Activated effector memory CD4-positive, alpha-beta T cell treated with Interleukin-2 at 50 U/mL for 16 hours (primary cell): Measurements from ENCODE around the gene CAMK1D.

ENCODE experiments used
- DNase-seq: peaks from one replicate; pipeline ENCODE4 v3.0.0-alpha.2; 2020

The CAMK1D gene

DNA sequence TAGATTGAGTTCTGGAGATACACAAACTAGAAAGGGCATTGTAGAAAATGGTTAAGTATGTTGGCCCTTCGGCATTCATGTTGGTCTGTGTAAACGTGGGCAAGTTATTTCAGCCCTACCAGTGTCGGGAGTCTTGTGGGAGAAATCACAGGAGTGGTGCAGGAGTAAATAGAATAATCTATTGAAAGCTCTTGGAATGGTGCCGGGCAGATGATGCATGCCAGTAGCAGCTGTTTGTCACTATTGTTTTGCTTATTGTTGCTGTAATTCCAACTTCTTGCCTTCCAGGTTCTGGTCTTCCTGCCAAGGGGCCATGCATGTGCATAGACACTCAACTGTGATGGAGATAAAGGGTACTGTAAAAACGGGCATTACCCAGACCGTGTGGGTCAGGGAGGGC is 259.4 kb downstream of the CAMK1D start:
- no peak for DNase-seq

DNA sequence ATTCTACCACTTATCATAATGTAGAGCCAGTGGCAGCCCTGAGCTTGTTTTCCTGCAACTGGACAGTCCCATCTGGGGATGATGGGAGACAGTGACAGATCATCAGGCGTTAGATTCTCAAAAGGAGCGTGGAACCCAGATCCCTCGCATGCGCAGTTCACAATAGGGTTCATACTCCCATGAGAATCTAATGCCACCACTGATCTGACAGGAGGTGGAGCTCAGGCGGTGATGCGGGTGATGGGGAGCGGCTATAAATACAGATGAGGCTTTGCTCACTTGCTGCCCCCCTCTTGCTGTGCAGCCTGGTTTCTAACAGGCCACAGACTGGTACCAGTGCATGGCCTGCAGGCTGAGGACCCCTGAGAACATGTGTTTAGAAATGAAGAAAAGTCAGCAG is 260.1 kb downstream of the CAMK1D start:
- no peak for DNase-seq

DNA sequence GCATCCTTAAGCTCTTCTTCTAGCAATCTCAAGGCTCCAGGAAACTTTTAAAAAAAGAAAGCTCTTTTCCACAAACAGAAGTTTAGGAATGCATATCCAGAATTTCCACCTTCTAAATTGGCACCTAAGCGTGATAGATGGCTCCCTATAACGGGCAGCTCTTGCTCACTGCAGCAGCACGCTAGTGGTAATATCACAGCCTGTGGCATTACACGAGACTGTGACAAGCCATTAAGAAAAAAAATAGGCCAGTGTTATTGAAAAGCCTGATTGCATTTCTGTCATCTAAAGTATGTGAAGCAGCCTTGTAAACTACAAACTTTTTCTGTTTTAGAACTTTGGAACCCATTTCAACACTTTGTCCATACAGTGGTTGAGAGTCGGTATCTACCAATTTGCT is 263.8 kb downstream of the CAMK1D start:
- DNase-seq = no peak

DNA sequence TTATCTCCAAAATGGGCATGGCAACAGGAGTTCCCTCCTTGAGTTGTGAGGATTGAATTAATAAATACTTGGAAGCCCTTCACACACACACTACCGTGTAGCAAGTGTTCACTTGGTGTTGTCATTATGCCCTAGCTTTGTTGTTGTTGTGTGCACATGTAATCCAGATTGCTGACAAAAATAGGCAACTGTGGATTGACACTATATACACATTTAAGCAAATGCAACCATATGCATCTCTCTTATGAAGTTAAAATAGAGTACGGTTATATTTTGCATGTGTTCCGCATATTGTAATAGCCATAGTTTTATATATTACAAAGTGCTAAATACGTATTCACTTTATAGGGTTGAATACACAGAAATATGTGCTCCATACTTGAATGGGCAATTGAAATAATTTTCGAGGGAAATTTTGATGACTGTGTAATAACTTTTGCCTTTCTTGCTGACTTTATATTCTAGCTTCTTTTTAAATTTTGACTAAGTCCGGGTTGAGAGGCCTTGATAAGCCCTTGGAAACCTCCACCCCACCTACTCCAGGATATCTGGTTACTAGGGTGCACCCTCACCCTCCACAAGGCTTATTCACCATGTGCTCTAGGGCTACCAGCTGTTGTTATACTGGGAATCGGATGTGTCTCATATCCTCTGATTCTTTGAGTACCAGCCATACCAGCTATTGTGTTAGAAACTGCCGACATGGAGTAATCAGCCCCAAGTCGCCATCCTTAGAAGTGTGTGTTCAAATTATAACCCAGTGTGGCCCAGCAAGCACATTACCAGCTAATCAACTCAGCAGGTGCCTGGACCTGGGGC is 265.0 kb downstream of the CAMK1D start:
- DNase-seq = no peak

DNA sequence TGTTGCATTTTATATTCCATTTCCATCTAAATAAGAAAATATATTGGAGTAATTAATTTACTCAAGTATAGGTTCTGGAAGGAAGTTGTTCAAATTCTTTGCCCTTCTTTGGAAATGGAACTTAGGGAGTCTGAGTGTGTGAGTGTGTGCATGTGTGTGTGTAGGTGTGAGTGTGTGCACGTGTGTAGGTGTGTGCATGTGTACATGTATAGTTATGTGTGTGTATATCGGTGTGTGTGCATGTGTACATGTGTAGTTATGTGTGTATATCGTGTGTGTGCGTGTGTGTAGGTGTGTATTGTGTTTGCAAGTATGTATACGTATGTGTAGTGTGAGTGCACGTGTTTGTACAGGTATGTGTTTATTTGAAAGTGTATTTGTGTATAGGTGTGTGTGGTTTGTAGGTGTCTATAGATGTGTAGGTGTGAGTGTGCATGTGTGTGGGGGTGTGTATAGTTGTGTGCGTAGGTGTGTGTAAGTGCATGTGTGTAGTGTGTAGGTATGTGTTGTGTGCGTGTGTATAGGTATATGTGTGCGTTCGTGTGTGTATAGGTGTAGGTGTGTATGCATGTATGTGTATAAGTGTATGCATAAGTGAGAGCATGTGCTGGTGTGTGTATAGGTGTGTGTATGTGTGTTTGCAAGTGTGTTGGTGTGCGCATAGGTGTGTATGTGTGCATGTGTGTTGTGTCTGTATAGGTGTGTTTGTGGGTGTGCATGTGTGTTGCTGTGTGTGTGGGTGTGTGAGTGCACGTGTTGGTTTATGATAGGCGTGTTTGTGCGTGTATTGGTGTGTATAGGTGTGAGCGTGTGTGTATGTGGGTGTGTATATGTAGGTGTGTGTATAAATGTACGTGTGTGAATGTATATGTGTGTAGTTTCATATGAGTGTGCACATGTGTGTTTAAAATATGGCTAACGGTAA is 266.2 kb downstream of the CAMK1D start:
- no peak for DNase-seq

DNA sequence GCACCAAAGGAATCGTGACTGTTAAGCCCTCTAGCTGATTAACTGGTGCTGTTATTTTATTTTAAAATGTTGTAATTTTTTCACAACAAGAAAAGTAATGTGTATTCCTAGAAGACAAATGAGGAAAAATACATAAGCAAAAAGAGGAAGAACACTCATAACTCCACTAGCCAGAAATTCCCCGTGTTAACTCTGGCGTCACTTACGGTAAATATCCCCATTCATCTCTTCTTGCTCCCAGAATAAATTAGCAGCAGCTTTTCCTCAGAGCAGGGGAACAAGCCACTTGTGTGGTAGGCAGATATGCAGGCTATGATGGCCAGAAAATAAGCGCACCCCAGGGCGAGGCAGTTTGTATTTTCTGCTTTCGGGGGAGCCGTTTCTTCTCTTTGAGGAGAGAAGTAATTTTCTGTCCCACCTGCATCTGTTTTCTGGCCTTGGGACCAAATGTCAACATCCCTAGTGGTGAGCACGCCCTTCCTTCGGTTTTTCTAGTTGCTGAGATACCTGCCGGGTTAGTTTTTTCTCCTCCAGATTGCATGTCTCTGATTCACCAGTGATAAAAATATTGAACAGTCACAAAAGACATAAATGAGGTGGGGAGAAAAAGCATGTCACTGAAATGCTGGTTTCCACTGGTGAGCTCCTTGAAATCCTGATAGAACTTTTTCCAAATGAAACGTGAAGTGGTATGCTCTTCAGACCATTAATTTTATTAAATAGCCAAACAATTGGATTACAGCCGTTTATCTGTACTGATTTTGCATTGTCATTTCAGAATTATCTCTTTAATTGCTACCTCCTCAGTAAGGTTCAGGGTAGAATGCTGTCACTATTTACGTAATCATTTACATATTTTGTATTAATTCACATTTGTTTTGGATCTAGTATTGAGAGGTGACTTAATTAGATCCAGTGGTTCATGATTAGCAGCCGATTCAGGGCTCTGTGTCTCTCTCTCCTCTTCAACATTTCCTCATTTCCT is 268.1 kb downstream of the CAMK1D start:
- DNase-seq = no peak

DNA sequence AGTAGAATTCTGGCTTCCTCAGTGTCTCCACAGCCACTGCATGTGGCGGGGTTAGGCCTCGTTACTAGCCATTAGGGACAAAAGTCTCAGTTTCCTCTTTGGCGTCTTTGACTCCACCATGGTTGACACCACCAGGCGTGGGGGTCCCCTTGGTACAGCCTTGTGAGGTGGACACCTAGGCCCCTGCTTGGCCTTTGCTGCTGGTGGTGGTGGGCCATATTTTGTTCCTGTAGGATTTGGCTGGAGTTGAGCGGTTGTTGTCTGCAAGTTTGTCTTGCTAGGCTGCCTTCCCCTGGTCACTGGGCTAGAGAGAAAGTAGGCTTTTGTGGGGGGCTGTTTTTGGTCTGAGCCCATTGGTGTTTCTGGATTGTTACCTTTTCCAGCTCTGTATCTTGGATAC is 272.7 kb downstream of the CAMK1D start:
- DNase-seq = no peak

DNA sequence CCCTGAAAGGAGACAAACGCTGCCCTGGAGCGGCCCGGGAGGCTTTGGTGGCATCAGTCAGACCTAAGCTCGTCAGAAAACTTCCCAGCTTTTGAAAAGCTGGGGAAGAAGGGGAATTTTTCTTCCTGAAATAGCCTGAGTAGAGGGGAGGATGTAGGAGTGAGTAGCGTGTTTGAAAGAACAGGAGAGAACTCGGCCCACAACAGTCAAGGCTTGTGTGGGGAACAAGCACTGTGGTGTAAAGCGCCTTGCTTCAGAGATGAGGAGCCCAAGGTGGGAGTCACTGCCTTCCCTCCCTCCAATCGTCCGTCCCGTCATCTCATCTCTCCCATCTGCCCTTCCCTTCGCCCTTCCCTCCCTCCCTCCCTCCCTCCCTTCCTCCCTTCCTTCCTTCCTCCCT is 273.3 kb downstream of the CAMK1D start:
- no peak for DNase-seq

DNA sequence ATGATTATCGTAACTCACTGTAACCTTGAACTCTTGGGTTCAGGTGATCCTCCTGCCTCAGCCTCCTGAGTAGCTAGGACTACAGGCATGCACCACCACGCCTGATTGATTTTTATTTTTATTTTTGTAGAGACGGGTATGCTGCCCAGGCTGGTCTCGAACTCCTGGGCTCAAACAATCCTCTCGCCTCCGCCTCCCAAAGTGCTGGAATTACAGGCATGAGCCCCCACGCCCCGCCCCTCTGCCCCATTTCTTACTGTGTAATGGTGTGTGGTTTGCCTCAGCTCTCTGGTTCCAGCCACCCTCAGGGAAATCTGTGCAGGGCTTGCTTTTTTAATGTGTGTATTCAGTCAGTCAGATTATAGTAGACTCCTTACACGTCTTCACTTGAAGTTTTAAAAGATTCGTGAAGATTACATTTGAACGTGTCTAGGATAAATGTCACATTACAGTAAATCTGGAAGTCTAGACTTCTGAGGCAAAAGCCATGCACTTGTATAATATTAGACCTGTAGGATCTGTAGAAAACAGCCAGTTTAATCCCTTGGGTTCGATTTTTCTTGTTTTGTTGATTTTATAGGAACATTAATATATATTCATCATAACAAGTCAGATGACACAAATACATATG is 276.2 kb downstream of the CAMK1D start:
- no peak for DNase-seq

DNA sequence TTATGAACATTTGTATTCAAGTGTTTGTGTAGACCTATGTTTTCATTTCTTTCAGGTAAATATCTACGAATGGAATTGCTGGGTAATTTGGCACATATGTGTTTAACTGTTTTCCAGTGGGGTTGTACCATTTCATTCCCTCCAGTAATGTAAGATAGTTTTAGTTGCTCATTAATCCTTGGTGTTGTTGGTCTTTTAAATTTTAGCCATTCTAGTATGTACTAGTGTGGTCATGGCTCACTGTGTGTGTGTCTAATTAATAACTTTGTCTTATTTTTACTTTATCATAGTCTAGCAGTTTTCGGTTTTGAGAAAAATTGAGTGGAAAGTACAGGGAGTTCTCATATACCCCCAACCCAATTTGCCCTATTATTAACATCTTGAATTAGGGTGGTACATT is 278.8 kb downstream of the CAMK1D start:
- DNase-seq = no peak

DNA sequence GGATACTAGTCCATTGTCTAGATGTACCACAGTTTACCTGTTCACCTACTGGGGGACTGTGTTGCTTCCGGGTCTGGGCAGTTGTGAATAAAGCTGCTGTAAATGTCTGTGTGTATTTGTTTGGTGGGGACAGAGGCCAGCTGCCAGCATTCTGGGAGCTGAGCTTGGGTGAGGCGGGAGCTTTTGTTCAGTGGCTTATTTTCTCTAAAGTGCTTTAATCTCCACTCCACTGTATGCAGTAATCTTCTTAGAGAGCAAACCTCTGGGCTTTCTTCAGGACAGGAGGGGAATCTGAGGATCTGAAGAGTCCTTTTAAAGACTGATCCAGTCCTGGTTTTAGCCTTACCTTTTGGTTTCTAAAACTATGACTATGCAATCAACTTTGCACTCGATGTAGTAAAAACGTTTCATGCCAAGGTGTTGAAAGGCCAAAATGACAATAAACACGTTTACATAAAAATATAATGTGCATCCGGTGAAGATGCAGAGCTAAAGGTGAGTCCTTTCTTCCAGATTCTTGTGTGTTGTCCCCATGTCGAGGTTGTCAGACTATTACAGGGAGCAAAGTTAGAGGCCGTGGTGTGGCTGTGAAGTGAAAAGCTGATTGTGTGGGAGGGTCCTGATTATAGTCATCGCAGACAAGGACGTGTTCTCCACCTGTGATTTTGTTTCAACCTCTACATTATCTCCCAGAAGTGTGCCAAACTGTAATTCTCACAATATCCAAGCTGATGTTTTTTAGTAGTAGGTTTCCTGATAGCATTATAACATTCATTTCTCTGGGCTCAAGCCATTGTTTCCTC is 279.8 kb downstream of the CAMK1D start:
- DNase-seq = no peak

DNA sequence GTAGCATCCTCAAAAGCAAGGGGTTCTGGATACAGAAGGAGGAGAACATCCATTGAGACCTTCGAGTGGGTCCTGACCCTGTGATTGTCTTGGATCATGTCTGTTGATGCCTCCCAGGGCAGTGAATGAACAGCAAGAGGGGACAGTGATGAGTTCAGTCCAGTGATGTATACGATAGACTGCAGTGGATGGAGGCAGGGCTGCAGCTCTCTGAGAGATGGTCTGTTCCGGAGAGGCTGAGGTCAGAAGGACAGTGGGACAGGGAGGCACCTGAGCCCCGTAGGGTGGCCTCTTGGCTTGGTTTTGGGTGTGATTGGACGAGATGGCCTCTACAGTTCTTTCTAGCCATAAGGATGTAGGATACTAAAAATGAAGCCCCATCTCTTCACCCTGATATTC is 280.4 kb downstream of the CAMK1D start:
- DNase-seq = no peak

DNA sequence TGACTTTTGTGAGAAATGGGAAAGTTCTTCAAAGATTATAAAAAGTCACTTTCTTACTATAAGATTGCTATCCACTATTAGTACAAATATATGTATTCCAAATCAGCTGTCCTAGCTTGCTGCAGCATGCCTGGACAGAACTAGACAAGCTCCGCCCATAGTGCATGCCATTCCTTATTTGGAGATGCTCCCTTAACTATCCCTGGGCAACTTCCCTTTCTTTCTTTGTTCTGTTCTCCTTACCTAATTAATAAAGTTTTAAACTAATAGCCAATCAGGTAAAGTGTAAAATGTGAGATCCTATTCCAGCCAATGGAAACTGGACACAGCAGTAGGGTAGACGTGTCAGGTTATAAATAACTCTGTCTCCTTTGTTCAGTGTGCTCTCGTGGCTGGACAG is 281.9 kb downstream of the CAMK1D start:
- no peak for DNase-seq

DNA sequence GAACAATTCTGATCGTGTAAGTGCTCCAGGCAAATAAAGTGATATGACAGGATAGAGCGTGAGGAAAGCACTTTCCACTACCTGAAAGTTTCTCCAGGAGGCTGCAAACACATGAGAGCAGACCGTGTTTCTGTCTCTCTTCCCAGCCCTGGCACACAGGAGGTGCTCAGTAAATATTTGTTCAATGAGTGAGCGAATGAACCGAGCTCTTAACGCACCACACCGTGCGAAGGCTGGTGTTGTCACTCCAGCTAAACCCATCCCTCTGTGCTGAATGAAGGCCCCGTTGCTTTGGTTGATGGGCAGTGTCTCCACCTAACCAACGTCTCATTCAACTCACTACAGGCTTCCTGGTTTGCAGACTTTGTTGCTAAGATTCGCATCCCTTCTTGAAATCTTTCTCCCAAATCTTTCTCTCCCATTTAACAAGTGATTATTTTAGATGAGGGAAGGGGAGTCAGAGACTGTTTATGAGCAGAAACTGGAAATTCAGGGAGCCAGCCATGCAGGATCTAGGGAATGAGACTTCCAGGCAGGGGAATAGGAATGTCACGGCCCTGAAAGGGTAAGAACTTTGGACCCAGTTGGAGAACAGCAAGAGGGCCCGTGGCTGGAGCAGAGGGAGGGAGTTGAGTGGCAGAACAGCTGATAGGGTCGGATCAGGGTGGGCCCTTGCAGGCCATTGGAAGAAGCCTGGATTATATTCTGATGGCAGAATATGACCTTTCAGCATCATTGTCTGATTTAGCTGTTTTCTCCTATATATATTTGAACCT is 282.6 kb downstream of the CAMK1D start:
- no peak for DNase-seq

DNA sequence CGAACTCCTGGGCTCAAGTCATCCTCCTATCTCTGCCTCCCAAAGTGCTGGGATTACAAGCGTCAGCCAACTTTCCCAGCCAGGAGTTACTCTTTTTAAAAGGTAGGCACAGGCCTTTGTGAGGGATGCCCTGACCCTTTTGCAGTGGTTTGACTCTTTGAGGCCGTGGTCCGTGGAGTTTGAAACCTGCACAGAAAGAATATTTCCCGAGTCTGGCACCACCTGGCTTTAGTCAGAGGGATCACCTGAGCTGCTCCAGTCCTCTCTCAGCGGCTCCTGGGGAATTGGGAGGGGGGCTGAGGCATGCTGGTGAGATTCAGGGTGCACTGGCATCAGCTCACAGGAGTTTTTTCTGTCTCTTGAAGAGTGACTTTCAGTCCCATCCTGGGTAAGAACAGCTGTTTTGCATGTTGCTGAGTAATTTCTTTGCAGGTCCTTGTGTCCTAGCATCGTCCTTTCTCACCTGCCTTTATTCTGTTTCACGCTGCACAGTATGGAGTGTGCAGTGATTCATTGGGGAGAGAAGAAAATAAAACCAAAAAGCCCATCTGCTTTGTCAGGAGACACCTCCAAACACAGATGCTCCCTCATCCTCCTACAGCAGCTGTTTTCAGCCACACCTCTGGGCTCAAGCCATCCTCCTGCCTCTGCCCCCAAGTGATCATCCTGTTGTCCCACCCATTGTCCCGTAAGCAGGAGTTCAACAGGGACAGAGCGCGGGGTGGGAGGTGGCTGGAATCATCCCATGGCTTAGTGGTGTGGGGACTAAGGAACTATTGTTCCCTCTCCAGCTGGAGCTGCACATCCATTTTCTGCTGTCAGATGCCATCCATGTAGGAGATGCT is 284.7 kb downstream of the CAMK1D start:
- no peak for DNase-seq

DNA sequence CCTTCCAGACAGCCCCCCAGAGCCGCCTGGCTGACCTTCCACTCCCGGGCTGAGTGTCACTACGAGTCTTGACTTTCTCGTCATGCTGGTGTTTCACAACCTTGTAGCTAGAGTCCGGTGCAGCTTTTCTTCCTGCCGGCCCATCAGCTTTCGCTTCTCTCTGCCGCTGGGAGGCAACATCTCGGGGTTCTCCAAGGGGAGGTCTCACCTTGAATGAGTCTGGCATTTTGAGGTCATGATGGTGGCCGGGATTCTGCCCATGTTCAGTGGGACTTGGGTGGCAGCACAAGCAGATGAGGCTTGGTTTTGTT is 285.2 kb downstream of the CAMK1D start:
- DNase-seq = no peak

DNA sequence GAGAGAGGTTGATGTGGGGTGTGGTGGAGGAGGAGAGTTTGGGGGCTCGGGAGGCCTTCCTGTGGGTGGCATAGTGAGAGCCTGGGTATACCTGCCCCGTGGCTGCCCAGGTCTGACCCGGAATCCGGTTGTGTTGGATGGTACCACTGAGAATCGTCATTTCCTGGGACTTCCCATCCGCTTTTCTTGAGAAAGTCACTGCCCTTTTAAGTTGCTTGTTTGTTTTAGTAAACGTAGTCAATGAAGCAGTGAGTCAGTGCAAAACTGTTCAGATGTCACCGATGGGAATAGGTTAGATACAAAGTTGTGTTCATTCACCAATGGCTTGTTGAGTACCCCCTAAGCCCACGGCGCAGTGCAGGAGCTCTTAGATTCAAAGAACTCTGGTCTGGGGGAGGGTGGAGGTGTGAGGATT is 285.8 kb downstream of the CAMK1D start:
- DNase-seq = no peak

DNA sequence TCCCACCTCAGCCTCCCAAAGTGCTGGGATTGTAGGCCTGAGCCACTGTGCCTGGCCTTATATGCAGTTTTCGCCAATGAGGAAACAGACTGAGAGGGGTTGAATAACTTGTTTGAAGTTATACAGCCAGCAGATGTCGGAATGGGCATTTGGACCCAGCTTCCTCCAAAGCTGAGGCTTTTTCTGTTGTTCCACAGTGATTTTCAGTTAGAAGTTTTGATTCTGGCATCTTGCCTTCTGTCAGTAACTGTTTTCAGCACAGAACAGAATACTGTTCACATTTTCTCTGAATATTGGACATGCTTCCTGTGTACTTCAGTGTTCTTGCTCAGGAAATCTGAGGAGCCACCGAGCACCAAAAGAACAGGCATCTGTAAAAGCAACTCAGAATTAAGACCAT is 287.2 kb downstream of the CAMK1D start:
- no peak for DNase-seq

DNA sequence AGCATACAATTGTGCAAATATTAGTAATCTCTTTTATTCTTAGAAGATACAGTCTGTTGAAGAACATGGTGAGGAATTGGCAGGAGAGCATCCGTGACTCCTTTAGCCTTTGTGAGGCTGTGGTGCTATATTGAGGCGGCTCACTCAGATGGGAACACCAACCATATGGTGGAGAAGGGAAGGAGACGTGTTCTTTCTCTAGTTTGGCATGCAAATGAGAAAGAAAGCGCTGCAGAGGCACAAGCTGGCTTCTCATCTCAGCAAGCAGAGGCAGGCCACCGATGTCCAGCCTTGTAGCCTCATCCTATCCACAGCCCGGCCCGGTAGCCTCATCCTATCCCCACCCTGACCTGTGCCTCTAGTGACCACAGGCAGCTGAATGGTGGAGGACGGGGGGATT is 288.3 kb downstream of the CAMK1D start:
- DNase-seq = no peak

DNA sequence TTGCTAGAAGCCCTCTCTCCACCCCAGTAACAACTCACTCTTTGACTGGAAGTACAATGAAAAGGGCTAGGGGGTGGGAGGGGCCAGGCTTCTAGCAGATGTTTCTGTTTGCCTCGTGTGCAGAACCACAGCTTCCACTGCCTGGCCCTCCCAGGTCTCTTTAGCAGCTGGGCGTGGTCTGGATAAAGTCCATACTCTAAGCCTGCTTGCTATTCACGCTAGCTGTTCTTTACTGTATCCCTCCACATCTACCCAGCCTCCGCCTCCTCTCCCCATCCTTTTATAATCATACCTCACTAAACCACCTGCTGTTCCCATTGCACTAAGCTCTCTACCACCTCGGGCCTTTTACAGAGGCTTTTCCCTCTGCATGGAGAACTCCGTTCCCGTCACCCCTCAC is 288.8 kb downstream of the CAMK1D start:
- no peak for DNase-seq
